ENCODE measurements around the gene CHD9.

Gene CHD9

DNA sequence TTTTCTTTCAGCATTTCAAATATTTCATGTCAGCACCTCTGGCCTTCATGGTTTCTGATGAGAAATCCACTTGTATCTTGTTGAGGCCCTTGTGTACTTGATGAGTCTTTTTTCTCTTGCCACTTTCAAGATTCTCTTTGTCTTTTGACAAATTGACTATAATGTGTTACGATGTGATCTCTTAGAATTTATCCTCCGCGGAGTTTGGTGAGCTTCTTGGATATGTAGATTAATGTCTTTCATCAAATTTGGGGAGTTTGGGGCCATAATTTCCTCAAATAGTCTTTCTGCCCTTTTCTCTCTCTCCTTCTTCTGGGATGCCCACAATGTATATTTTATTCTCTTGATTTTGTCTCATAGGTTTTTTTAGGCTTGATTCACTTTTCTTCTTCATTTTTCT lies 96.0 kb downstream of the CHD9 start:
- CTCF ChIA-PET, result interaction anchor here (0.6 to 0.7 kb wide), 2 partner anchors 13 to 50 kb away, joined by 3 to 6 read pairs; no protein-coding TSS in a partner anchor
- POLR2A ChIA-PET, result interaction anchor here (0.8 kb wide), 1 partner anchor 15 kb away, joined by 5 read pairs; no protein-coding TSS in a partner anchor
- TF ChIP-seq ZNF292 (tag by site-specific recombination; IDR thresholded peaks at IDR 0.05; ENCODE audit: borderline replicate concordance, low read depth) (no peak), IKZF3 (tag by site-specific recombination; IDR thresholded peaks at IDR 0.05) (no peak), ZNF747 (tag by site-specific recombination; IDR thresholded peaks at IDR 0.05) (no peak), ZNF157 (tag by site-specific recombination; IDR thresholded peaks at IDR 0.05) (no peak), ZNF558 (tag by site-specific recombination; IDR thresholded peaks at IDR 0.05) (peak; percentile 100)
- TF ChIP-seq, protein P1, sequence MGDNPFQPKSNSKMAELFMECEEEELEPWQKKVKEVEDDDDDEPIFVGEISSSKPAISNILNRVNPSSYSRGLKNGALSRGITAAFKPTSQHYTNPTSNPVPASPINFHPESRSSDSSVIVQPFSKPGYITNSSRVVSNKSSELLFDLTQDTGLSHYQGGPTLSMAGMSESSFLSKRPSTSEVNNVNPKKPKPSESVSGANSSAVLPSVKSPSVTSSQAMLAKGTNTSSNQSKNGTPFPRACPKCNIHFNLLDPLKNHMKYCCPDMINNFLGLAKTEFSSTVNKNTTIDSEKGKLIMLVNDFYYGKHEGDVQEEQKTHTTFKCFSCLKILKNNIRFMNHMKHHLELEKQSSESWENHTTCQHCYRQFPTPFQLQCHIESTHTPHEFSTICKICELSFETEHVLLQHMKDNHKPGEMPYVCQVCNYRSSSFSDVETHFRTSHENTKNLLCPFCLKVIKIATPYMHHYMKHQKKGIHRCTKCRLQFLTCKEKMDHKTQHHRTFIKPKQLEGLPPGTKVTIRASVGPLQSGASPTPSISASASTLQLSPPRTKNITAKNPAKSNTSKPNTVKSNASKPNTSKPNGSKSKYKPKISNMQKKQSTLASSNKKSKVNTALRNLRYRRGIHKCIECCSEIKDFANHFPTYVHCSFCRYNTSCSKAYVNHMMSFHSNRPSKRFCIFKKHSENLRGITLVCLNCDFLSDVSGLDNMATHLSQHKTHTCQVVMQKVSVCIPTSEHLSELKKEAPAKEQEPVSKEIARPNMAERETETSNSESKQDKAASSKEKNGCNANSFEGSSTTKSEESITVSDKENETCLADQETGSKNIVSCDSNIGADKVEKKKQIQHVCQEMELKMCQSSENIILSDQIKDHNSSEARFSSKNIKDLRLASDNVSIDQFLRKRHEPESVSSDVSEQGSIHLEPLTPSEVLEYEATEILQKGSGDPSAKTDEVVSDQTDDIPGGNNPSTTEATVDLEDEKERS (tag by site-specific recombination; IDR thresholded peaks at IDR 0.05), result no peak
- TF ChIP-seq, protein P2, sequence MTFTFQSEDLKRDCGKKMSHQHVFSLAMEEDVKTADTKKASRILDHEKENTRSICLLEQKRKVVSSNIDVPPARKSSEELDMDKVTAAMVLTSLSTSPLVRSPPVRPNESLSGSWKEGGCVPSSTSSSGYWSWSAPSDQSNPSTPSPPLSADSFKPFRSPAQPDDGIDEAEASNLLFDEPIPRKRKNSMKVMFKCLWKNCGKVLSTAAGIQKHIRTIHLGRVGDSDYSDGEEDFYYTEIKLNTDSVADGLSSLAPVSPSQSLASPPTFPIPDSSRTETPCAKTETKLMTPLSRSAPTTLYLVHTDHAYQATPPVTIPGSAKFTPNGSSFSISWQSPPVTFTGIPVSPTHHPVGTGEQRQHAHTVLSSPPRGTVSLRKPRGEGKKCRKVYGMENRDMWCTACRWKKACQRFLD (tag by site-specific recombination; IDR thresholded peaks at IDR 0.05), result no peak

DNA sequence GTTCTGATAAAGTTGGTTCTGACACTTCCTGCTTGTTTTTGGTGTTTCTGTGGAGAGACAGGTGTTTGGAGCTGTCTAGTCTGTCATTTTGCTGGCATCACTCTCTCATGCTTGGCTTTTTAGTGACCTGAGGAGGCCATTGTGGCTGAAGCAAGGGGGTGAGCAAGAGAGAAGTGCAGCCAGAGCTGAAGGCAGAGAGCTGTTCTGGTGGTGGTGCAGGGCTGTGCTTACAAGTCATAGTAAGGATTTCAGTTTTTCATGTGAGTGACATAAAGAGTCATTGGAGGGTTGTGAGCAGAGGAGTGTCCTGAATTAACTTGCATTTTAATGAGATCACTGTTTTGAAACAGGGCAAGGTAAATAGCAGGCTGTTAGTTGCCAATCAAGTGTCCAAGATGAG lies 97.5 kb downstream of the CHD9 start:
- ChIA-PET CTCF (no interaction called here), POLR2A (no interaction called here)
- H3K27ac ChIP-seq (ENCODE audit: extremely low read depth, low read depth, low read length), result no peak overlapping the region
- H3K36me3 ChIP-seq (ENCODE audit: control insufficient read depth in 2 of 2, insufficient read depth in 1 of 2, low read length in 2 of 2), result peaks cover 0 to 15% of the 10 kb centered on the region in 2 experiments; a peak in 1 of 3 replicates
- H3K4me3 ChIP-seq (ENCODE audit: low read depth, low read length), result no peak overlapping the region
- peaks cover 5% of the 10 kb centered on the region; the same call in 1 of the 2 replicates for H3K4me1 ChIP-seq (ENCODE audit: control insufficient read depth, insufficient read depth, low read length)
- TF ChIP-seq ZNF350 (tag by site-specific recombination; IDR thresholded peaks at IDR 0.05) (no peak), ZNF423 (tag by site-specific recombination; IDR thresholded peaks at IDR 0.05) (no peak), WT1 (tag by site-specific recombination; IDR thresholded peaks at IDR 0.05) (no peak), ZNF571 (tag by site-specific recombination; IDR thresholded peaks at IDR 0.05) (no peak), ZNF830 (tag by site-specific recombination; IDR thresholded peaks at IDR 0.05; ENCODE audit: low read depth) (no peak), ZFP69B (tag by site-specific recombination; IDR thresholded peaks at IDR 0.05) (no peak), KLF8 (tag by site-specific recombination; IDR thresholded peaks at IDR 0.05) (no peak), ZNF211 (tag by site-specific recombination; IDR thresholded peaks at IDR 0.05; ENCODE audit: low read depth) (no peak), ZNF701 (tag by site-specific recombination; IDR thresholded peaks at IDR 0.05) (no peak)
- TF ChIP-seq, protein P3, sequence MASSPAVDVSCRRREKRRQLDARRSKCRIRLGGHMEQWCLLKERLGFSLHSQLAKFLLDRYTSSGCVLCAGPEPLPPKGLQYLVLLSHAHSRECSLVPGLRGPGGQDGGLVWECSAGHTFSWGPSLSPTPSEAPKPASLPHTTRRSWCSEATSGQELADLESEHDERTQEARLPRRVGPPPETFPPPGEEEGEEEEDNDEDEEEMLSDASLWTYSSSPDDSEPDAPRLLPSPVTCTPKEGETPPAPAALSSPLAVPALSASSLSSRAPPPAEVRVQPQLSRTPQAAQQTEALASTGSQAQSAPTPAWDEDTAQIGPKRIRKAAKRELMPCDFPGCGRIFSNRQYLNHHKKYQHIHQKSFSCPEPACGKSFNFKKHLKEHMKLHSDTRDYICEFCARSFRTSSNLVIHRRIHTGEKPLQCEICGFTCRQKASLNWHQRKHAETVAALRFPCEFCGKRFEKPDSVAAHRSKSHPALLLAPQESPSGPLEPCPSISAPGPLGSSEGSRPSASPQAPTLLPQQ (tag by site-specific recombination; IDR thresholded peaks at IDR 0.05), result no peak
- TF ChIP-seq, protein P4, sequence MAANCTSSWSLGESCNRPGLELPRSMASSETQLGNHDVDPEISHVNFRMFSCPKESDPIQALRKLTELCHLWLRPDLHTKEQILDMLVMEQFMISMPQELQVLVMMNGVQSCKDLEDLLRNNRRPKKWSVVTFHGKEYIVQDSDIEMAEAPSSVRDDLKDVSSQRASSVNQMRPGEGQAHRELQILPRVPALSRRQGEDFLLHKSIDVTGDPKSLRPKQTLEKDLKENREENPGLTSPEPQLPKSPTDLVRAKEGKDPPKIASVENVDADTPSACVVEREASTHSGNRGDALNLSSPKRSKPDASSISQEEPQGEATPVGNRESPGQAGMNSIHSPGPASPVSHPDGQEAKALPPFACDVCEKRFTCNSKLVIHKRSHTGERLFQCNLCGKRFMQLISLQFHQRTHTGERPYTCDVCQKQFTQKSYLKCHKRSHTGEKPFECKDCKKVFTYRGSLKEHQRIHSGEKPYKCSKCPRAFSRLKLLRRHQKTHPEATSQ (tag by site-specific recombination; IDR thresholded peaks at IDR 0.05), result no peak
- H3K9me3 ChIP-seq (ENCODE audit: control insufficient read depth, insufficient read depth, low read depth, low read length), result no peaks in the 10 kb centered on the region

More for the DNA sequence above, 96.0 kb downstream of the CHD9 start:
- H3K36me3 ChIP-seq (ENCODE audit: control insufficient read depth in 2 of 2, insufficient read depth in 1 of 2, low read length in 2 of 2), result no peaks in the 10 kb centered on the region
- no peak overlapping the region for H3K4me3 ChIP-seq (ENCODE audit: low read depth, low read length)
- H3K4me1 ChIP-seq (ENCODE audit: control insufficient read depth, insufficient read depth, low read length), result peaks cover 5% of the 10 kb centered on the region; the same call in 1 of the 2 replicates
- H3K9me3 ChIP-seq (ENCODE audit: control insufficient read depth, insufficient read depth, low read depth, low read length), result no peaks in the 10 kb centered on the region
- no peak overlapping the region for H3K27ac ChIP-seq (ENCODE audit: extremely low read depth, low read depth, low read length)

All from HEK293 (cell line).